Hindlimb muscle (tissue), 1 donor: ENCODE data around the gene ZXDB. TPM values are rescaled to one million over a fixed set of nuclear protein-coding genes. Genes with fewer than 3 reads are reported as not detected.
"Not testable (repeated sequence)": the region's sequence is repeated elsewhere in the genome, so short reads cannot be mapped to it uniquely, and the experiment has no call there.

Source experiments
- DNase-seq: peaks from one replicate; pipeline ENCODE4 v3.0.0-alpha.2; 2013
- polyA plus RNA-seq: library from polyadenylated mRNA; unstranded; fragments of 120-200 nt; gene quantifications from one replicate; pipeline ENCODE4 v1.2.1, GENCODE V29; 2013; ENCODE audit not compliant: insufficient read length

ZXDB gene
- polyA plus RNA-seq = 5.3 TPM

DNA sequence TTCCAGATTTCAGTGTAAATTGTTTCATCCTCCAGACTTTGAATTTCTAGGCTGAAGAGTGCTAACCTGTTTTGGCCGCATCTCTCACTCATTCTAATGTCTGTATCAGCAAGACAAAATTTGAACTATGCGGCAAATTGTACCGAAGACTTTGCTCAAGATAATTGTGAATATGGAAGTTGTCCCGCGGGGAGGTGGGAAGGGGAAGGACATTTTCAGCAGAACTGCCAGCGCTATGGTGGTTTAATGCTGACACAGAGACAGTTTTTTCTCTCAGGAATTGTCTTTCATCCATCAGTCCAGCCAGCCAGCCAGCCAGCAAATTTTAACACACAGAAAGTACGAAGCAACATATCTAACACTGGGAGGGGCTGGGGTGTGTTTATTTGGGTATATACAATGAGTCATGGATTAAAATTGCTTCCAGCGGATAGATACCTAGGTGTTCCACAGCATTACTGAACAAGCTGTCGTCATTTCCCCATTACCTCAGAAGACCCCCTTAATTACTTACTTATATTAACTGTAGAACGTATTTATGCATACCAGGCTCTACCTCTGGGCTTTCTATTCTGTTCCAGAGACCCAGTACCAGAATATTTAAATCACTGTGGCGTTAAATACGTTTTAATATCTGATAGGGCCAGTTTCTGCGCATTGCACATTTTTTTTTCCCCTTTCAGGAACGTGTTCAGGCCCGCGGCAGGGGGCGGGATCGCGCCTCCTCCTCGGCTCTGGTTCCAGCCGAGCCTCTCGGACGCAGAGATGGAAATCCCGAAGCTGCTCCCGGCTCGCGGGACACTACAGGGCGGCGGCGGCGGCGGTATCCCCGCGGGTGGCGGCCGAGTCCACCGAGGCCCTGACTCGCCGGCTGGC lies at the start of gene ZXDB:
Gene ZXDB (plus strand): TSS at position 728 of the 876 bp plus-strand sequence. CDS start 38 bp downstream, at position 766.
- peak; percentile 23 for DNase-seq

DNA sequence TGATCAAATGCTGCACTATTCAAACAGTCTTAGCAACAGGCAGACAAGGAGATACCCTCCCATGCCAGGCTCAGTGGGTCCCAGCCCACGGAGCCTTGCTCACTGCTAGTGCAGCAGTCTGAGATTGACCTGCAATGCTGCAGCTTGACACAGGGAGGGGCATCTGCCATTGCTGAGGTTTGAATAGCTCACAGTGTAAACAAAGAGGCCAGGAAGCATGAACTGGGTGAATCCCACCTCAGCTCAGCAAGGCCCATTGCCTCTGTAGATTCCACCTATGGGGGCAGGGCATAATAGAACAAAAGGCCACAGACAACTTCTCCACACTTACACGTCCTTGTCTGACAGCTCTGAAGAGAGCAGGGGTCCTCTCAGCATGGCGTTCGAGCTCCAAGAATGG lies 26.6 kb upstream of the ZXDB start:
- no peak for DNase-seq

DNA sequence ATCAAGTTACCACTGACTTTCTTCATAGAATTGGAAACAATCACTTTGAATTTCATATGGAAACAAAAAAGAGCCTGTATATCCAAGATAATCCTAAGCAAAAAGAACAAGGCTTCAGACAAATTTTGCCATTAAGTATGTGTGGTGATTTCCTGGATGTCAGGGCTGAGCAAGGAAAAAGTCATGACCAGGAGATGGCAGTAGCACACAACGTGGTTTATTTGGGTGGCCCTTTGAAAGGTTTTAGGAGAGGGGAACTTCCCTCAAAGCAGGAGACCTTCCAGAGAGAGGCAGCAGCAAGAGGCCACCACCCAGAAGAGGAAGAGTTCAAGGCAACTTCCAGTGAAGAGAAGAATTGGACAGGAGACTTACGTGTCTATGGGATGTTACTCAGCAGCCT lies 18.1 kb upstream of the ZXDB start:
- no peak for DNase-seq

DNA sequence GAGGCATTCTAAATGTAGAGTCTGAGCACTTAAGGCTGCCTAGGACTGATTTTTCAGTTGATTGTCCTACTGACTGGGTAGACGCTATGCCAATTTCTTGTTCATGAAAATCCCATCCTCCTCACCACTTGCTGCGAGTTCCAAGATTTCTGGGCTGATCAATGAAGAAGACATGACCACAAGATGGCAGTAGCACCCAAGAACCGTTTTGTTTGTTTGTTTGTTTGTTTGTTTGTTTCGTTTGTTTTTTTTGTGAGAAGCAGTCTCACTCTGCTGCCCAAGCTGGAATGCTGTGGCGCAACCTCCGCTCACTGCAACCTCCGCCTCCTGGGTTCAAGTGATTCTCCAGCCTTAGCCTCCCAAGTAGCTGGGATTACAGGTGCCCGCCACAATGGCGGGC lies 8.9 kb upstream of the ZXDB start:
- DNase-seq = not testable (repeated sequence)

DNA sequence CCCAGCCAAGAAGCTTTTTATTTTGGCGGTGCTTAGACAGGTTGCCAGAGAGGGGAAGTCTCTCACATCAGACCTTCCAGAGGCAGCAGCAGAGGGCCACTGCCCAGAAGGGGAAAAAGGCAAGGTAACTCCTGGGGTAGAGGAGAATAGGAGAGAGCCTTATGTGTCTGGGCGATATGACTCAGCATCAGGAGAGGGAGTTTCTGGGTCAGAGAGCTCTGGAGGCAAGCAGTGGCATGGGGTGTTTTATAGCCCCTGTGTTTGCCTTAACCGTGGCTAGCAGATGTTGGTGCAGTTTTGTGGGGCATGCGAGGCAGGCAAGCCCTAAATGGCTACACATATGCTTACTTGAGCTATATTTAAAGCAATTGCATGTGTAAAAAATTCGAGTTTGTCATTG lies 8.3 kb upstream of the ZXDB start:
- DNase-seq = no peak

DNA sequence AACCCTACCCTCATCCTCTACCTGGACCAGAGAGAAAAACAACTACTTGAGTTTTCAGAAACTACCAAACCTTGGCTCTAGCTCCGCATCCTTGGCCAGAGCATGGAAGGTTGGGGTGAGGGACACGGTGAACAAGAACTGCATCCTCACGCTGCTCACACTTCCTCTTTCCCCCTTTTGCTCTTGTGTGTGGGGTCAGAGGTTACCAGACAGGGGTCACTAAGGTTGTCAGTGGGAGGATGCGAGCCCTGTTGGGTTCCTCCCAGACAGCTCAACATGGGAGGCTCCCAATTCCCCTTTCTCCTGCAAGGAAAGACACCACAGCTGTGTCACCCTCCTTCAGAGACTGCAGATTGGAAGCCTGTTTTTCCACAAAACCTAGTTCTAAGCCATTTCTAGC lies 5.5 kb upstream of the ZXDB start:
- no peak for DNase-seq

DNA sequence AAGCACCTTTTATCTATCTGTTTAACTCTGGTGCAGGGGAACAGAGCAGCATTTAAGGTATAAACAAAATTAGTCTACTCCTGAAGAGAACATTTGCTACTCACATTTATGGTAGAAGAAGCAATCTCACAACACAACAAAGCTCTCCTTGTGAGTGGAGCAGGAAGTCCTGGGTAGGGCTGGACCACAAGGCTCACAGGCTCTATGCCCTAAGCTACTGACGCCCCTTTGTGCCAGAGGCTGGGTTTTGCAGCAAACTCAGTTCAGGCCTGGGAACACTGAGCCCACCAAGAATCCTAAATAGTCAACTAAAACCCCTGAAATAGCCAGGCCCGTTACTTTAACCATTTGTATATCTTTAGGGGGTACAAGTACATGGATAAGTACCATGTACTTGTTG lies 4.7 kb upstream of the ZXDB start:
- DNase-seq = no peak

DNA sequence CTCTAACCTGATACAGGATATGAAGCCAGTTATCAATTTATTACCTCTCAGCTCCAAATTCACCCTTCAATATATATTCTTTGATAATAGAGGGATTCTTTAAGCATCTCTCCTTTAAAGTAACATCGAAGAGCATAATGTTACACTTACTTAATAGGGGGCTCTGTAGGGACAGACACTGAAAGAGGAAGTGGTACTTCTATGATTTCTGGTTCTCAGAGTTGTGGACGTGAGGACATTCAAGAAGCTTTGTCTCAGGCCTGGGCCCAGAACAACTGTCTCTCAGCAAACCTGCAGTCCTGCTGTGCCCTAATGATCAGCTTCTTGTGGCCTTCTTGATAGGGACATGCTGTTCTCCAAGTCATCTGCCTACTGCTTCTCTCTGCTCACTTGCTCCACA lies 4.2 kb upstream of the ZXDB start:
- DNase-seq = no peak

DNA sequence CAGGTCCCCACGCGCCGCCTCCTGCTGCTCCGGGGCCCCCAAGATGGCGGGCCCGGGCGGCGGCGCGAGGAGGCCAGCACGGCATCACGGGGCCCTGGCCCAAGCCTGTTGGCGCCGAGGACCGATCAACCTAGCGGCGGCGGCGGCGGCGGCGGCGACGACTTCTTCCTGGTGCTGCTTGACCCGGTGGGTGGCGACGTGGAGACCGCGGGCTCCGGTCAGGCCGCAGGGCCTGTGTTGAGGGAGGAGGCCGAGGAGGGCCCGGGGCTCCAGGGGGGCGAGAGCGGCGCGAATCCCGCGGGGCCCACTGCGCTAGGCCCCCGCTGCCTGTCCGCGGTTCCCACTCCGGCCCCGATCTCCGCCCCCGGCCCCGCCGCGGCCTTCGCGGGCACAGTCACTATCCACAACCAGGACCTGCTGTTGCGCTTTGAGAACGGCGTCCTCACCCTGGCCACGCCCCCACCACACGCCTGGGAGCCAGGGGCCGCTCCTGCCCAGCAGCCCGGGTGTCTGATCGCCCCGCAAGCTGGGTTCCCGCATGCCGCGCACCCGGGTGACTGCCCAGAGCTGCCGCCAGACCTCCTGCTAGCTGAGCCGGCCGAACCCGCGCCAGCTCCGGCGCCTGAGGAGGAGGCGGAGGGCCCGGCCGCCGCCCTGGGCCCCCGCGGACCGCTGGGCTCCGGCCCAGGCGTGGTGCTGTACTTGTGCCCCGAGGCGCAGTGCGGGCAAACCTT lies 516 bp downstream of the ZXDB start:
- DNase-seq = peak; percentile 17

DNA sequence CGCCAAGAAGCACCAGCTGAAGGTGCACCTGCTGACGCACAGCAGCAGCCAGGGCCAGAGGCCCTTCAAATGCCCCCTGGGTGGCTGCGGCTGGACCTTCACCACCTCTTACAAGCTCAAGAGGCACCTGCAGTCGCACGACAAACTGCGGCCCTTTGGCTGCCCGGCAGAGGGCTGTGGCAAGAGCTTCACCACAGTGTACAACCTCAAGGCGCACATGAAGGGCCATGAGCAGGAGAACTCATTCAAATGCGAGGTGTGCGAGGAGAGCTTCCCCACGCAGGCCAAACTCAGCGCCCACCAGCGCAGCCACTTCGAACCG lies 1.0 kb downstream of the ZXDB start:
- DNase-seq = not testable (repeated sequence)

DNA sequence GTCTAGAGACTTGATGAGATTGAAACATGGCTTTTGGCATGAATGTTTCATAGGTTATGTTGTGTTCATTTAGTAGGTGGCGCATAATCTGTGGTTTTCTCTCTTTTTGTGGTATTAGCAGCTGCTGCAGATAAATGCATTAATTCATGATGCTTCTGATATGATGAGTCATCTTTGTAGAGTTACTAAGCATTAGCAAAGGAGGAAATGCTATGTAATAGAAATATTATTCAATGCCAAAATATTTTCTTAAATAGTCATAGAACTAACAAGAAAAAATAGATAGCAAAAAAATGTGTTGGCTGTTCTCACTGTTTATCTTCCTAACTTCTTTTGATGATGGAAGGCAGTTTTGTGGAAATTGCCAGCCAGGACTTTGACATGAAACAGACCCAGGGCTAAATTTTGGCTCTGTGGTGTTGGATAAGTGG lies 3.6 kb downstream of the ZXDB start:
- DNase-seq = no peak

DNA sequence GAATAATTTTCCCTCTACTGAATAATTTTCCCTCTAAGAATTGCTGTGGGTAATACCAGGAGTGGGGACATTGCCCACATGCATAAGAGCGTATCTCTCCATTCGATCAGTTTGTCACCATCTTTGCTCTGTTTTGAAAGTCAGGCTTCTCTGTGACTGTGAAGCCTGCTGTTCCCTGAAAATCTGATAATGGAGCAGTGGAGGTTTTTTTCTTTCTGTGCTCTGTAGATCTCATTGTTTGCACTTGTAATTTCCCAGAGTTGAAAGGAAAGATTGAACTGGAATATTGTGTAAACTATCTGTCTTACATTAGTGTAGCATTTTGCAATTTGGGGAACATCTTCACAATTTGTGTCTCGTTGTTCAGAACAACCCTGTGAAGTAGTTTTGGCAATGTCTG lies 4.3 kb downstream of the ZXDB start:
- no peak for DNase-seq

DNA sequence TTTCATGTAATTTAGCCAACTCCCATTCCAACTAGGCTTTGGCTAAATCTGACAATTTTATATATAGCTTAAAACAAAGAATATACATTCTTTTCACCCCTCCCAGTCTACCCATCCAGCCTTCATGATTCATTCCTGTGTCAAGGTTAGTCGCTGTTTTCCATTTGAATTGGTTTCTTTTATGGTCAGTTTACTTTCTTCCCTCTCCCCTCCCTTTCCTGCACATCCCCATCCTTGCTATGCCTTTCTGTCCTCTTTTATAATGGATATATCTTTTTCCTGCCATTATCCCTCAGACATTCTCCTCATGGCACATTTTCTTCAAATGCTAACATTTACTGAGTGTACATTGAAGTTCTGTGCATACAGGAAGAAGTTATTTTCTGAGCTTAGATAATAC lies 4.7 kb downstream of the ZXDB start:
- no peak for DNase-seq

DNA sequence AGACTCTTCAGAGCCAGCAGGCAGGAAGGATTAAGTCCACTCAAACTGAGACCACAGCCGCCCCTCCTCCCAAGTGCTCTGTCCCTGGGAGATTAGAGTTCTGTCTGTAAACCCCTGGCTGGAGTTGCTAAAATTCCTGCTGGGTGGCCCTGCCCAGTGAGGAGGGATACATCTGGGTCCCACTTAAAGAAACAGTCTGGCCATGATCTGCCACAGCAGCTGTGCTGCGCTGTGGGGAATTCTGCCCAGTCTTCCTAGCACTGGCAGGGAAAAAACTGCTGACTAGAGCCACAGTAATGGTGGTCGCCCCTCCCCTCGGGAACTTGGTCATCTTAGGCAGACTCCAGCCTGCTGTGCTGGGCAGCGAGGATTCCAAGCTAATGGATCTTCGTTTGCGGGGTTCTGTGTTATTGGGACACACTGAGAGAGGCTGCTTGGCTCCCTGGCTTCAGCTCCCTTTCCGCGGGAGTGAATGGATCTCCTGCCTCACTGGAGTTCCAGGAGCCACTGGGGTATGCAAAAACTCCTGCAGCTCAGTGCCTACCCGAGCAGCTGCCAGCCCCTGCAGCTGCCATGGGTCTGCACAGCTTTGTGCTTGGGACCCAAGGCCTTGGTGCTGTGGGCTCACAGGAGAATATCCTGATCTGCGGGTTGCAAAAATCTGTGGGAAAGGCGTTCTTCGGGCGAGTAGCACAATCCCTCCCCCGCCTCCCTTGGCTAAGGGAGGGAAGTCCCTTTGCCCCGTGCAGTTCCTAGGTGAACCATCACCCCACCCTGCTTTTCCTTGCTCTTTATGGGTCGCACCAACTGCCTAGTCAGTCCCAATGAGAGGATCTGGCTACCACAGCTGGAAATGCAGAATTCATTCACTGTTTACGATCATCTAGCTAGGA lies 15.7 kb downstream of the ZXDB start:
- DNase-seq = no peak

DNA sequence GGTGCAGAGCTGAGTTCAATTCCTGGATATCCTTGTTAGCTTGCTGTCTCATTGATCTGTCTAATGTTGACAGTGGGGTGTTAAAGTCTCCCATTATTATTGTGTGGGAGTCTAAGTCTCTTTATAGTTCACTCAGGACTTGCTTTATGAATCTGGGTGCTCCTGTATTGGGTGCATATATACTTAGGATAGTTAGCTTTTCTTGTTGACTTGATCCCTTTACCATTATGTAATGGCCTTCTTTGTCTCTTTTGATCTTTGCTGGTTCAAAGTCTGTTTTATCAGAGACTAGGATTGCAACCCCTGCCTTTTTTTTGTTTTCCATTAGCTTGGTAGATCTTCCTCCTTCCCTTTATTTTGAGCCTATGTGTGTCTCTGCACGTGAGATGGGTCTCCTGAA lies 21.5 kb downstream of the ZXDB start:
- not testable (repeated sequence) for DNase-seq

DNA sequence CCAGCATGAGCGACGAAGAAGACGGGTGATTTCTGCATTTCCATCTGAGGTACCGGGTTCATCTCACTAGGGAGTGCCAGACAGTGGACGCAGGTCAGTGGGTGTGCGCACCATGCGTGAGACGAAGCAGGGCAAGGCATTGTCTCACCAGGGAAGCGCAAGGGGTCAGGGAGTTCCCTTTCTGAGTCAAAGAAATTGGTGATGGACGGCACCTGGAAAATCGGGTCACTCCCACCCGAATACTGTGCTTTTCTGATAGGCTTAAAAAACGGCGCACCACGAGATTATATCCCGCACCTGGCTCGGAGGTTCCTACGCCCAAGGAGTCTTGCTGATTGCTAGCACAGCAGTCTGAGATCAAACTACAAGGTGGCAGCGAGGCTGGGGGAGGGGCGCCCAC lies 37.6 kb downstream of the ZXDB start:
- not testable (repeated sequence) for DNase-seq

DNA sequence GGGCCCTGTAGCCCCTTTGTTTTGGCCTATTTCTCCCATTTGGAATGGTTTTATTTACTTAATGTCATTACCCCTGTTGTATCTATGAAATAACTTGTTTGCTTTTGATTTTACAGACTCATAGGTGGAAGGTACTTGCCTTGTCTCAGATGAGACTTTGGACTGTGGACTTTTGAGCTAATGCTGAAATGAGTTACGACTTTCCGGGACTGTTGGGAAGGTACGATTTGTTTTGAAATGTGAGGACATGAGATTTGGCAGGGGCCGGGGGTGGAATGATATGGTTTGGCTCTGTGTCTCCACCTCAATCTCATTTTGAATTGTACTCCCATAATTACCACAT lies 48.8 kb downstream of the ZXDB start:
- DNase-seq = no peak

DNA sequence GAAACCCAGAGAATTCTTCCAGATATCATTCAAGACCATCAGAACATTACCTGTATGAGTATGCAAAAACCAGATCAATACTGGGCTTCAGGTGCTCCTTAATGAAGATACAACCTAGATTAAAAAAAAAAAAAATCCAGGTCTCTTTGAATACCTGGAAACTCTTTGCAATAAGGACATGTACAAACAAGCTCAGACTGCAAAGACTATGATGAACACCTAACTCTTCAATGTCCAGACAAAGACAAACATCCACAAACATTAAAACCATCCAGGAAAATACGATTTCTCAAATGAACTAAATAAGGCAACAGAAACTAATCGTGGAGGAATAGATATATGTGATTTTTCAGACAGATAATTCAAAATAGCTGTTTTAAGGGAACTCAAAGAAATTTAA lies 49.5 kb downstream of the ZXDB start:
- DNase-seq = no peak

DNA sequence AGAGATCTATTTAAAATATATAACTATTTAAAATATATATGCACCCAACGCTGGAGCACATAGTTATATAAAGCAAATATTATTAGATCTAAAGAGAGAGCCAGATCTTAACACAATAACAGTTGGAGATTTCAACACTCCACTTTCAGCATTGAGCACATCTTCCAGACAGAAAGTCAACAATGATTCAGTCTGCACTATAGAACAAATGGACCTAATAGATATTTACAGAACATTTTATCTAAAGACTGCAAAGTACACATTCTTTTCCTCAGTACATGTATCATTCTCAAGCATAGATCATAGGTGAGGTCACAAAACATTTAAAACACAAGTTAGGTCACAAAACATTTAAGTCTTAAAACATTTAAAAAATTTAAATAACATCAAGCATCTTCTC lies 51.9 kb downstream of the ZXDB start:
- no peak for DNase-seq

DNA sequence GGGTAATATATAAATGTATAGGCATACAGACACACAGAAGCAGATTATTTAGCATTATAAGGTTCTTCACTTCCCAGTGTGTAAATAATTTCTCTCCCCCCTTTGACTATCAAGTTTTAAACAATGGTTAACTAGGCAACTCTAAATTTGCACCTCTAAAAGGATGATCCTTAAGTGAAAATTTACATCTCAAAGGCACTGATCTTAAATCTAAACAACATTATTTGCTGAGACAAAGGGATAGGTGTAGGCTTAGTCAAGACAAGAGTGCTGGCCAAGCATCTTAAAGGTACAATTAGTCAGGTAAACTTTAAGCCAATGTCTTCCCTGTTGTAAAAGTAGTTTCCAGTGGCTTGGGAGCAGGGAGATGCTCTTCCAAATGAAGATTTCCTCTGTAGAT lies 55.2 kb downstream of the ZXDB start:
- DNase-seq = no peak
